ENCODE results near the gene HAO1. TPM values are rescaled to one million over a fixed set of nuclear protein-coding genes. Genes with fewer than 3 reads are reported as not detected.

HAO1 gene
- polyA plus RNA-seq, 1 donor from 2014 or later: not detected

DNA sequence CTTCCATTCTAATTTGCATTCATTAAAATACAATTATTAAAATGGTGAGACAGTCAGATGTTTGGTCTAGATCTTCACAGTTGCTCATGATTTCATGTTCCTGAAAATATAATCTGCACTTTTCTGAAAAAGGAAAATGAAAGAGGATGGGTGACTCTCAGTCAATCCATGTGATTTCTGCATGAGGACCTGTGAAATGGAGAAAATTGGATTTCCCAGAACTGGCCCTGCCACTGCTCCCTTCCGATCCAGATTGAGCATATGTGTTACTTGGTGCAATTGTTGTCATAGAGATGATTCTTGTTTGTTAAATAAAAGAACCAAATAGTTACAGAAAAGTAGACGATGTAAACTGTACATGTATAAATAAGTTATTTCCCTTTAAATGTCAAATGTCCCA is 37.4 kb downstream of the HAO1 start:
- Mint-ChIP-seq H3K27me3 (peaks cover 2% of the 10 kb centered on the region), H3K27ac (no peak overlapping the region), H3K36me3 (no peaks in the 10 kb centered on the region), H3K9me3 (no peaks in the 10 kb centered on the region), H3K4me1 (no peaks in the 10 kb centered on the region), H3K4me3 (no peak overlapping the region)

DNA sequence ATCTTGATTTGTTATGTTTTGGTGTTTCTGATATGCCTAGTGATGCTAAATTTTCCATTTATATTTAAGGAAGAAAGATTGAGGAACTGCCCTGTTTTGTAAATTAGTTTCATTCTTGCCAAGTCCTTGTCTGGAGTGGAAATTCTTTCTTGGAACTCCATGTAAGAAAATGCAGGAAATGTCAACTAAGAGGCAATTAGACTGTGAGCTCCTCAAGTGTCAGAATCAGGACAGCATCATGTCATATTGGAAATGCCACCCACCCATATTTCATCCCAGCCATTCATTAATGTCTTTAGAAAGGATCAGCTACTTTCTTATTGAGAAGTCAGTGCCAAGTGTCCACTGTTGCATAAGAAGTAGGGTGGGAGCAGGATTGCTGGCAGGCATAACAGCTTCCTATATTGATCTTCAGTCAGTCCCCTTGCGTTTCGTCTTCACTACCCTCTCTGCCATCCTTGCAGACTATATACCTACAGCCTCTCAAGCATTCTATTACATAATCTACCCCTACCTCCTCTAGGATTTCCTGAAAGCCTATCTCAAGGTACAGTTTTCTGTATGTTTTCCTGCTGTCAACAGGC is 42.4 kb downstream of the HAO1 start:
- Mint-ChIP-seq H3K4me3 (no peak overlapping the region), H3K27me3 (peaks cover 4% of the 10 kb centered on the region), H3K4me1 (no peaks in the 10 kb centered on the region), H3K36me3 (no peaks in the 10 kb centered on the region), H3K9me3 (peaks cover 0 to 4% (median 0%) of the 10 kb centered on the region in 3 donors), H3K27ac (no peak overlapping the region)

DNA sequence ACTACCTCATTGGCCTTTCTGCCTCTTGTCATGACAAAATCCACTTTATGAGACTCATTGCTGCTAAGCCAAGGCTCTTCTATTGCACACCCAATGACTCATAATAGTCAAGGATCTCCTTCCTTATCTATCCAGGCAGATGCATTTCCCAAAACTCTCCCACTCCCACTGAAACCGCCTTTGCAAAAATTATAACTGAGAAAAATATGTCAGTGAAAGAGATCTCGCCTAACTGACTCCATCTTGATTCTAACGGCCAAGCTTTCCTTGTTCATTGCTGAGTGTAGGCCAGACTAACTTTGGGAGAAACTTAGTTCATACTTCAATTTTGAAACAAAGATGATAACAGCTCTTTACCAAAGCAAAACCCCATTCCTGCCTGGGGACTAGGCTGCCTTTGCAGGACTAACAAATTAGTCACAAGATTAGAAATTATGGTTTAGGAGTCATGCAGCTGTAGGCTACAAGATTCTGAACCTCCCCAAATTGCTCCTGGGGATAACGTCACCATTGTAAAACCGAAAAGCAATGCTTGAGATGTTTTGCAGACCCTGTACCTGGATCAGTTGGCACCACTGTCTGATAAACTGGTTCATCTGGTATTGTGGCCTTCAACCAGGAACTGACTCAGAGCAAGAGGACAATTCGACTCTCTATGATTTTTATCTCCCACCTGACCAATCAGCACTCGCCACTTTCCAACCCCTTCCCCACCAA is 47.1 kb downstream of the HAO1 start:
- Mint-ChIP-seq H3K9me3 (peaks cover 0 to 6% (median 2%) of the 10 kb centered on the region in 3 donors), H3K36me3 (no peaks in the 10 kb centered on the region), H3K27me3 (peaks cover 2% of the 10 kb centered on the region), H3K4me1 (no peaks in the 10 kb centered on the region), H3K27ac (no peak overlapping the region), H3K4me3 (no peak overlapping the region)

GRCh38 chr20:7891705-7892104 is 48.6 kb downstream of the HAO1 start:
- H3K9me3 Mint-ChIP-seq: peaks cover 0 to 6% (median 2%) of the 10 kb centered on the region in 3 donors
- no peak overlapping the region for H3K27ac Mint-ChIP-seq
- no peaks in the 10 kb centered on the region for H3K36me3 Mint-ChIP-seq
- H3K4me1 Mint-ChIP-seq: no peaks in the 10 kb centered on the region
- H3K4me3 Mint-ChIP-seq: no peak overlapping the region
- H3K27me3 Mint-ChIP-seq: peaks cover 2% of the 10 kb centered on the region

DNA sequence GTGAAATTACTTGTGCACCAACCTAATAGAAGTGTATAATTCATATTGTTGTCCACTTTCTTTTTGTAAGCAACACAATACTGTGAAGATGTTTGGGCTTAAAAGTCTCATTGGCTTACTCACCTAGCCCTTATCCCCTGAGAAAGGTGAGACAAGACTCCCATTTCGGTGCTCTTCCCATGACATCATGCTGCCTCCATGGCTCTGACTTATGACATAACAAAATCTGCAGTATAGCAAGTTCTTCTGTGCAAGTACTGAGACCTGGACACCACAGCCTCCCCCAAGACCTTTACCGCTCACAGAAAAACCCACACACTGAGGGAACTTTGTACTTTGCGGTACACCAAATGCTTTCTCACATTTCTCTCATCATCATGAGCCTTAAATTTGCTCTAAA is 50.5 kb downstream of the HAO1 start:
- H3K9me3 Mint-ChIP-seq: peaks cover 0 to 4% (median 2%) of the 10 kb centered on the region in 3 donors

GRCh38 chr20:7883741-7884140 is 56.5 kb downstream of the HAO1 start:
- H3K36me3 Mint-ChIP-seq: no peaks in the 10 kb centered on the region
- H3K4me3 Mint-ChIP-seq: no peak overlapping the region
- no peaks in the 10 kb centered on the region for H3K27me3 Mint-ChIP-seq
- no peaks in the 10 kb centered on the region for H3K9me3 Mint-ChIP-seq
- no peaks in the 10 kb centered on the region for H3K4me1 Mint-ChIP-seq
- no peak overlapping the region for H3K27ac Mint-ChIP-seq

More for the DNA sequence above, 50.5 kb downstream of the HAO1 start:
- Mint-ChIP-seq H3K4me3 (no peak overlapping the region), H3K27me3 (peaks cover 2% of the 10 kb centered on the region), H3K27ac (no peak overlapping the region), H3K36me3 (no peaks in the 10 kb centered on the region), H3K4me1 (no peaks in the 10 kb centered on the region)

DNA sequence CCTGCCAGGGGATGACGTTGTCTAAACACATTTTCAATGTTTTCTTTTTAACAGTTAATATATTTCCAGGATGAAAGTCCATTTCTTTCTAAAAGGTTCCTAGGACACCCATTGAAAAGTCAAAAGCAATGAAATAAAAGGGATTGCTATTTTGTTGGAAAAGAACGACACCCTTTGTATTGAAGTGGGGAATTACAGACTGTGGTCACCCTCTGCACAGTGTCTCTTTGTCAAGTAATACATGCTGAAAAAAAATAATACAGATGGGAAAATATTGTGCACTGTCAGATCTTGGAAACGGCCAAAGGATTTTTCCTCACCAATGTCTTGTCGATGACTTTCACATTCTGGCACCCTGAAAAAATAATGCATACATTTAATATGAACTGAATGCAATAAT is 56.9 kb downstream of the HAO1 start:
- Mint-ChIP-seq H3K4me3 (no peak overlapping the region), H3K36me3 (no peaks in the 10 kb centered on the region), H3K4me1 (no peaks in the 10 kb centered on the region), H3K9me3 (no peaks in the 10 kb centered on the region), H3K27ac (no peak overlapping the region), H3K27me3 (no peaks in the 10 kb centered on the region)

GRCh38 chr20:7882076-7882475 is 58.2 kb downstream of the HAO1 start:
- Mint-ChIP-seq H3K4me1 (no peaks in the 10 kb centered on the region), H3K36me3 (no peaks in the 10 kb centered on the region), H3K27me3 (no peaks in the 10 kb centered on the region), H3K27ac (no peak overlapping the region), H3K4me3 (no peak overlapping the region), H3K9me3 (no peaks in the 10 kb centered on the region)

DNA sequence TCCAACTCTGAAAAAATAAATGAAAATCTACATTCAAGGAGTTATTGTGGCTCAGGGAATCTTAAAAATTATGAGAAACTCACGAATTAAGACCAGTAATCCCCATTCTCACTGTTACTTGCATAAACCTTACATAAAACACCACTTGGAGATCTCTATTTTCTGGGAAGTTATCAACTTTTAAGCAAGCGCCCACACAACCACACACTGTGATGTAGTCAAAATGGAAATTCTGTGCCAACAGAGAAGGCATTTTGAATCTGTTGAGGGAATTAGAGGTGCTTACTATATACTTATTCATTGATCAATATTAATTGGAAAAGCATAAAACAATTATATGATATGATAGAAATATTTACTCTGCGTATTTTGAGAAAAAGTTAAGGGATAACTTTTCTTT is 58.7 kb downstream of the HAO1 start:
- Mint-ChIP-seq H3K4me1 (no peaks in the 10 kb centered on the region), H3K36me3 (no peaks in the 10 kb centered on the region), H3K27me3 (no peaks in the 10 kb centered on the region), H3K9me3 (no peaks in the 10 kb centered on the region), H3K4me3 (no peak overlapping the region), H3K27ac (no peak overlapping the region)

- Mint-ChIP-seq H3K27me3 (no peaks in the 10 kb centered on the region), H3K4me1 (no peaks in the 10 kb centered on the region), H3K36me3 (no peaks in the 10 kb centered on the region), H3K4me3 (no peak overlapping the region), H3K27ac (no peak overlapping the region), H3K9me3 (no peaks in the 10 kb centered on the region)
Measured at GRCh38 chr20:7879883-7880282, 60.4 kb downstream of the HAO1 start.

DNA sequence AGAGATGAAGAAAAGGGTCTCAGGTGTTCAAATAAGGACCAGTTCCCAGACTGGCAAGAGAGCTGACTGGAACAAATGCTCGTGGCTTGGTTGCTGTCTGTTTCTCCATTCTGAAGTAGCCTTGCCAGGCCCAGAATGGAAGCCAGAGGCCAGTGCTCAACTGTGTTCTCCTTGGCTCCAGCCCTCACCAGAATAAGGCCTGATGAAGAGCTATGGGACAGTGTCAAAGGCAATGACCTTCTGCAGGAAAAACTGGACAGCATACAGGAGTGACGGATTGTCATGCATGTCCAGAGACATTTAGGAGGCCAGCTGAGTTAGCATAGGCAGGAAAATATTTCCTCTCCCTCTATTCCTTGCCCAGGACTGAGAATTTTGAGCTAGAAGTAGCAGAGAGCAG is 72.2 kb downstream of the HAO1 start:
- H3K27me3 Mint-ChIP-seq: no peaks in the 10 kb centered on the region
- H3K4me1 Mint-ChIP-seq: no peaks in the 10 kb centered on the region
- peaks cover 0 to 5% (median 0%) of the 10 kb centered on the region in 3 donors for H3K9me3 Mint-ChIP-seq
- no peak overlapping the region for H3K4me3 Mint-ChIP-seq
- no peaks in the 10 kb centered on the region for H3K36me3 Mint-ChIP-seq
- H3K27ac Mint-ChIP-seq: no peak overlapping the region

GRCh38 chr20:7866285-7866684 is 74.0 kb downstream of the HAO1 start:
- no peaks in the 10 kb centered on the region for H3K36me3 Mint-ChIP-seq
- no peak overlapping the region for H3K4me3 Mint-ChIP-seq
- no peak overlapping the region for H3K27ac Mint-ChIP-seq
- H3K4me1 Mint-ChIP-seq: no peaks in the 10 kb centered on the region
- no peaks in the 10 kb centered on the region for H3K27me3 Mint-ChIP-seq
- H3K9me3 Mint-ChIP-seq: peaks cover 0 to 5% (median 0%) of the 10 kb centered on the region in 3 donors

GRCh38 chr20:7859356-7859802 is 80.9 kb downstream of the HAO1 start:
- Mint-ChIP-seq H3K27ac (no peak overlapping the region), H3K4me1 (no peaks in the 10 kb centered on the region), H3K27me3 (no peaks in the 10 kb centered on the region), H3K9me3 (peaks cover 0 to 5% (median 0%) of the 10 kb centered on the region in 3 donors), H3K36me3 (no peaks in the 10 kb centered on the region), H3K4me3 (no peak overlapping the region)

DNA sequence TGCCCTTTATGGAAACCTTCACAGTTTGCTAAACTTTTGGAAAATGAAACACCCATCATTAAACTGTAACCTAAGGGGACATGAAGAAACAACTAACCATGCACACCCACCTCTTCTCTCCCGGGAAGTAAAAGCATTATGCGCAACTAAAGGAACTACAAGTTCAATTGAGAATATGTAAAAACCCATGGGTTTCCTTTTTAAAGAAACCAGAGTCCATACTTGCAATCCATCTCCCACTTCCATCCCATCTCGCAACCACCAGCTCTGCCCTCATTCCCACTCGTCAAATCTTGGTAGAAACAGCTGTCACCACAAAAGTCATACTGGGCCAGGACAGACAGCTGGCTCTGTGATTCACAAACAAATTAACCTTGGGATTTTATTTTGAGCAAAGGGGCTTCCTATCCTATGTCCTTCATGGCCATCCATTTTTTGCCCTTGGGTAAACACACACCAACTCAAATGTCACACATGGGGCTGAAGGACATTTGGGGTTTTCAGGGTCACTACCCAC is 81.5 kb downstream of the HAO1 start:
- H3K4me3 Mint-ChIP-seq: no peak overlapping the region
- no peaks in the 10 kb centered on the region for H3K36me3 Mint-ChIP-seq
- H3K27me3 Mint-ChIP-seq: no peaks in the 10 kb centered on the region
- no peak overlapping the region for H3K27ac Mint-ChIP-seq
- peaks cover 0 to 4% (median 0%) of the 10 kb centered on the region in 3 donors for H3K9me3 Mint-ChIP-seq
- H3K4me1 Mint-ChIP-seq: no peaks in the 10 kb centered on the region

DNA sequence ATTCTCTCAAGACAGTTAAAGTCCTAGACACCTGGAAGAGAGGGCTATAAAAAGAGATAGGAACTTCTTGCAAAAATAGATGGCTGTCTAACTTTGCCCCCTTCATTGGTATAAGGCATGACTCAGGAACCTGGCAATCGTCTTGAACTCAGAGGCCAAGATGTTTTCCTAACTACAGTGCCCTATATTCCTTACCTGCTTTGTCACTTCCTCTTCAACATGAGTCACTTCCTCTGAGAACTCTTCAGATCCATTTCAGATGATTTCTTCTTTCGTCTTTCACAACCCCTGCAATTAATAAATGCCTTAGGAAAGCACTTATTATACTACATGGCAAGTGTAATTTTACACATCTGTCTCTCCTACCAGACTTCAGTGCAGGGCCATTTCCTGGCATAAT is 83.5 kb downstream of the HAO1 start:
- no peaks in the 10 kb centered on the region for H3K9me3 Mint-ChIP-seq
- no peaks in the 10 kb centered on the region for H3K27me3 Mint-ChIP-seq
- no peak overlapping the region for H3K4me3 Mint-ChIP-seq
- H3K4me1 Mint-ChIP-seq: no peaks in the 10 kb centered on the region
- no peak overlapping the region for H3K27ac Mint-ChIP-seq
- H3K36me3 Mint-ChIP-seq: no peaks in the 10 kb centered on the region

- Mint-ChIP-seq H3K9me3 (no peaks in the 10 kb centered on the region), H3K27me3 (no peaks in the 10 kb centered on the region), H3K4me3 (no peak overlapping the region), H3K36me3 (no peaks in the 10 kb centered on the region), H3K27ac (no peak overlapping the region), H3K4me1 (no peaks in the 10 kb centered on the region)
Measured at GRCh38 chr20:7855545-7855944, 84.7 kb downstream of the HAO1 start.
